ENCODE measurements around the gene CCDC92B. TPM values are rescaled to one million over a fixed set of nuclear protein-coding genes. Genes with fewer than 3 reads are reported as not detected.

Gene CCDC92B
- not detected in 2 replicates for total RNA-seq

DNA sequence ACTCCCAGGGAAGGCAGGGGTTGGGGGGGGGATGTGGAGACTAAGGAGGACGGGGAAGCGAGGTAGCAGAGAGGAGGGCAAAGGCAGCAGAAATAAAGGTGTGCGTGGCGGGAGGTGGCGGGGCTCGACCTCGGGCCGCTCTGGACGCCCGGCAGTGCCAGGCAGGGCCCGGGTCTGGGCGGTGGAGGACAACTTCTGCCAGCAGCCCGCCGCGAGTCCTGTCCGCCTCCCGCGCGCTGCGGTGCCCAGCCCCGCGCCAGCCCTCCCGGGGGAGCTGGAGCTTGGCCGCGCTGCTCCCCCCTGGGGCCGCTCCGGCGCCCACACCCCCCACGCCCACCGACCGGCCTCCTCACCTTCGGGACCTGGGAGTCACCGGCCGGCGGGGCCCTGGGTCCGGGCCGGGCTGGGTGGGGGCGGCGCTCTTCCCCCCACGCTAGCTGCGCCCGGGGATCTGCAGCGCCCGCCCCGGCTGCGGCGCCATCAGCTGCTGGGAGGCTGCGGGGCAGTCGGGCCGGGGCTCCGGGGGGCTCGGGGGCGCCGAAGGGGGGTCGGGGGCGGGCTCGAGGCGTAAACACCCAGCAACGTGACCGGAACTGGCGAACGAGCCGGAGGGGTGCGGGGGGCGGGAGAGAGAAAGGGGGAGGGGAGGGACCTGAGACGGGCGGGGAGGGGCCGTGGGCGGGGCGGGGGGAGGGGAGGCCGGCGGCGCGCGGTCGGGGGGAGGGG lies at the start of gene CCDC92B:
CCDC92B (minus strand) TSS at position 595 of the 726 bp plus-strand sequence. CDS start 14,507 bp downstream, outside the sequence.

DNA sequence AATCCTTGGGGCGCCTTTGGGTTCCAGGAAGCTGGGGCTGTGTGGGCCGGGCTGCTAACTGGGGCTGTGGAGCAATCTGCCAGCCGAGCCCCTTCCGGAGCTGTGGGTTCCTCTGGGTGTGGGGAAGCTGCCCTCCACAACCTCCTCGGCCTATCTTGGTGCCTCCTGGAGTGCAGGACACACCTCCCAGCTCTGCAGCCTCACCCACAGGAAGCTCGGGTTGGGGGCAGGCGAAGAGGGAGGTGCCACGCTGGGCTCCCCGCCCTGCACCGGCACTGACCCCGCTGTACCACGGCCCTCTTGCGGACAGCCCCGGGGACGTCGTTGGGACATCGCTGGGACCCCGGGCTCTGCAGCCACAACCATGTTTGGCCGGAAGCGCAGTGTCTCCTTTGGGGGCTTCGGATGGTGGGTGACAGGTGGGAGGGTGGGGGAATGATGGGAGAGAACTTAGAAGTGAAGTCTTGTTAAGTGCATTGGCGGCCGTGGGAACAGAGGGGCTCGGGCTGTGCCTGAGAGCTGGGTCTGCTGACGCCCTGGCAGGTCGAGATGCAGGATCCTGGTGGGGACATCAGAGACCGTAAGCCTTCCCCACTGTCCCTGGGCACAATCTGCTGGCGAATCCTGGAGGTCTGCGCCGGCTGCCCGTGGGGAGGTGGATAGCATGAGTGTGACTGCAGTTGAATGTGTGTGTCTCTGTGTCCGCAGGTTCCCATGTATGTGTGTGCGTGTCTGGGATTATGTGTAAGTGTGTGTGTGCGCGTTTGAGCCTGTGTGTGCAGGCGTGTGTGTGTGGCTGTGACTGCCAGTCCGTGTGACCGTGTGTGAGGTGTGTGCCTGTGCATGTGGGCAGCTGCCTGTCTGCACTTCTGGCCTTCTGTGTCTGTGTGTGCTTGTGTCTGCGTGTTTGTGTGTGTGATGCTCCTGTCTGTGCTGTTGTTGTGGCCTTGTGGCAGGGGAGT lies 47.0 kb upstream of the CCDC92B start, which contains the start of gene RAP1GAP2:
RAP1GAP2 (plus strand) TSS at position 275 of the 962 bp plus-strand sequence; CDS start at position 365, 90 bp downstream.

DNA sequence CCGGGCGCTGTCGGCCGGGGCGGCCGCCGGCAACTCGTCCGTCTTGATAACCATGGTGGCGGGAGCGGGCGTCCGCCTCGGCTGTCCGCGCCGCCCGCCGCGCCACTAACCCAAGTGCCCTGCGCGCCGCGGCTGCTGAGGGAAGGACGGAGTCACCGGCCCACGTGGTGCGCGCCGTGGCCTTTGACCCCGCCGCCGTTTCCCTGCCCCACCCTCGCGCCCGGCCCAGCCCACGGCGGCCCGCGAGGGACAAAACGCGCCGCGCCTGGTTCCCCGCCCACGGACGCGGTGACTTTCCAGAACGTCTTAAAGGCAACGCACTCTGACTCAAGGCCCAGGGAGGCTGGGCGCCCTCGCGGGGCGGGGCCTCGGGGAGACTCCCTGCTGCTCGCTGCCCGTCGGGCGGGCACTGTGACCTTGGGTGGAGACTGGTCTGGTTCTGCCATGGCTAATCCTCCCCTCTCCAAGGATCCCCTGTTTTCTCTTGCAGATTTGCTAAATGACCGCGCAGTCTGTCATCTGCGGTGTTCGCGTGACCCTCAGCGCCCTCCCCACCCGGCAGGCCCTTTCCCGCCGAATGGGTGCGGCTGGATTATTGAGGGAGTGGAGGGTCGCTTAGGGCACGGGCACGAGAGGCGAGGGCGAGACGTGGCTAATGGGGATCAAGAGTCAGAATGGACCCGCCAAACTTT lies 37.7 kb downstream of the CCDC92B start, which contains the start of gene CLUH:
CLUH (minus strand) TSS at position 157 of the 692 bp plus-strand sequence; CDS start at position 54, 103 bp downstream.

Other genes with a start within 250 kb of the CCDC92B start
- gene METTL16, start 237.8 kb downstream of the CCDC92B start, total RNA-seq, result 9.4 and 11.0 TPM in 2 replicates
- gene PAFAH1B1, start 156.0 kb downstream of the CCDC92B start, total RNA-seq, result 76.3 and 82.1 TPM in 2 replicates
- 22.6 and 28.6 TPM in 2 replicates for gene CLUH, start 37.9 kb downstream of the CCDC92B start, total RNA-seq
- gene RAP1GAP2, start 46.8 kb upstream of the CCDC92B start, total RNA-seq, result 0.60 and 1.3 TPM in 2 replicates

All from dermis lymphatic vessel endothelial cell (primary cell).